Measurements from ENCODE around the gene COL4A2.

Gene COL4A2

GRCh38 chr13:110291286-110291685, 15.8 kb upstream of the COL4A2 start:
- DNase-seq: no peak

GRCh38 chr13:110293037-110293436, 14.0 kb upstream of the COL4A2 start:
- DNase-seq: no peak

GRCh38 chr13:110293649-110294048, 13.4 kb upstream of the COL4A2 start:
- no peak for DNase-seq

- DNase-seq: no peak
Observed at GRCh38 chr13:110294146-110294545, 12.9 kb upstream of the COL4A2 start.

GRCh38 chr13:110294622-110295021, 12.5 kb upstream of the COL4A2 start:
- no peak for DNase-seq

GRCh38 chr13:110297011-110297410, 10.1 kb upstream of the COL4A2 start:
- DNase-seq: no peak

GRCh38 chr13:110297766-110298504, 9.1 kb upstream of the COL4A2 start:
- no peak for DNase-seq

- DNase-seq: peak; percentile 57
Observed at GRCh38 chr13:110298505-110299282, 8.4 kb upstream of the COL4A2 start.

GRCh38 chr13:110299283-110299840, 7.7 kb upstream of the COL4A2 start:
- no peak for DNase-seq

- no peak for DNase-seq
Observed at GRCh38 chr13:110300090-110300815, 6.8 kb upstream of the COL4A2 start.

- DNase-seq: no peak
Observed at GRCh38 chr13:110301083-110301482, 6.0 kb upstream of the COL4A2 start.

GRCh38 chr13:110301606-110302553, 5.2 kb upstream of the COL4A2 start:
- no peak for DNase-seq

- no peak for DNase-seq
Observed at GRCh38 chr13:110302997-110303396, 4.1 kb upstream of the COL4A2 start.

GRCh38 chr13:110303644-110304043, 3.4 kb upstream of the COL4A2 start:
- DNase-seq: no peak

- DNase-seq: no peak
Observed at GRCh38 chr13:110304256-110304655, 2.8 kb upstream of the COL4A2 start.

GRCh38 chr13:110305001-110305400, 2.1 kb upstream of the COL4A2 start:
- DNase-seq: no peak

GRCh38 chr13:110305544-110305943, 1.5 kb upstream of the COL4A2 start:
- no peak for DNase-seq

GRCh38 chr13:110305949-110306339, 1.1 kb upstream of the COL4A2 start:
- DNase-seq: no peak

- no peak for DNase-seq
Observed at GRCh38 chr13:110306340-110306959, 634 bp upstream of the COL4A2 start.

- no peak for DNase-seq
Observed at GRCh38 chr13:110307767-110308655, 927 bp downstream of the COL4A2 start.

Data from activated CD4-positive, alpha-beta T cell treated with anti-CD3 and anti-CD28 coated beads, Interleukin-2, amount 50 U/mL, for 16 hours (primary cell).